Measurements from ENCODE around the gene ISYNA1.

ISYNA1 gene

GRCh38 chr19:18437491-18438330 is at the start of gene ISYNA1:
TSS of gene ISYNA1 (minus strand) at chr19:18438133. CDS start at chr19:18437979, 154 bp downstream.
- DNase-seq: peak; percentile 42
- TF ChIP-seq, protein P1, sequence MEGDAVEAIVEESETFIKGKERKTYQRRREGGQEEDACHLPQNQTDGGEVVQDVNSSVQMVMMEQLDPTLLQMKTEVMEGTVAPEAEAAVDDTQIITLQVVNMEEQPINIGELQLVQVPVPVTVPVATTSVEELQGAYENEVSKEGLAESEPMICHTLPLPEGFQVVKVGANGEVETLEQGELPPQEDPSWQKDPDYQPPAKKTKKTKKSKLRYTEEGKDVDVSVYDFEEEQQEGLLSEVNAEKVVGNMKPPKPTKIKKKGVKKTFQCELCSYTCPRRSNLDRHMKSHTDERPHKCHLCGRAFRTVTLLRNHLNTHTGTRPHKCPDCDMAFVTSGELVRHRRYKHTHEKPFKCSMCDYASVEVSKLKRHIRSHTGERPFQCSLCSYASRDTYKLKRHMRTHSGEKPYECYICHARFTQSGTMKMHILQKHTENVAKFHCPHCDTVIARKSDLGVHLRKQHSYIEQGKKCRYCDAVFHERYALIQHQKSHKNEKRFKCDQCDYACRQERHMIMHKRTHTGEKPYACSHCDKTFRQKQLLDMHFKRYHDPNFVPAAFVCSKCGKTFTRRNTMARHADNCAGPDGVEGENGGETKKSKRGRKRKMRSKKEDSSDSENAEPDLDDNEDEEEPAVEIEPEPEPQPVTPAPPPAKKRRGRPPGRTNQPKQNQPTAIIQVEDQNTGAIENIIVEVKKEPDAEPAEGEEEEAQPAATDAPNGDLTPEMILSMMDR (IDR thresholded peaks at IDR 0.05; ENCODE audit: low read depth, low read length, missing control alignments): no peak
- in situ Hi-C loops (cut with HindIII; ENCODE audit: low pct_ligation_motif_present, low sequenced_read_pairs): no loop called here
- peaks cover 16% of the 10 kb centered on the region for H3K36me3 ChIP-seq (replicated peaks)
- no peaks in the 10 kb centered on the region for H3K27me3 ChIP-seq (replicated peaks)
- peak within 1 kb of the TSS; percentile 21 for H3K27ac ChIP-seq
- H3K4me3 ChIP-seq (ENCODE audit: low read depth, low read length): peak within 1 kb of the TSS; percentile 58

- TF ChIP-seq, protein P1 (IDR thresholded peaks at IDR 0.05; ENCODE audit: low read depth, low read length, missing control alignments): no peak
- Histone ChIP-seq H3K27ac (no peak overlapping the region), H3K36me3 (replicated peaks) (no peaks in the 10 kb centered on the region), H3K27me3 (replicated peaks) (no peaks in the 10 kb centered on the region), H3K4me3 (ENCODE audit: low read depth, low read length) (no peak overlapping the region)
- no peak for DNase-seq
- in situ Hi-C loops (cut with HindIII; ENCODE audit: low pct_ligation_motif_present, low sequenced_read_pairs): no loop called here
Observed at GRCh38 chr19:18486746-18487145, 48.8 kb upstream of the ISYNA1 start.

DNA sequence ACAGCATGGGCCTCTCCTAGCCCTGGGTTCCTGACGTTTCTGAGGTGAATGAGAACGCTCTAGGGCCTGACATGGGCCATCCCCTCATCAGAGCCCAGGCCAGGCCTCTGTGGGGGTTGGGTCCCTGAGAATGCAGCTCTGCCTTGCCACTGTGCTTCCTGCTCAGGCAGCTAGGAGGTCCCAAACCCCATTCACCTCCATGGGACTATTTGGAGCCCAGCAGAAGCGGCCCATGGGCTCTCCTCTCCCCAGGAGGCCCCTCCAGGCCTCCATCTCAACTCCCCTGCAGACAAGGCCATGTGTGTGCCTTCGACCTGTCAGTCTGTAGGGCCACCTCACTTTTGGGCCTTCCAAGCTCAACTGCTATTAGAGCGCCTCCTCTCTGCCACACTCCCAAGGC is 47.1 kb upstream of the ISYNA1 start:
- TF ChIP-seq, protein P1 (IDR thresholded peaks at IDR 0.05; ENCODE audit: low read depth, low read length, missing control alignments): no peak
- in situ Hi-C loops (cut with HindIII; ENCODE audit: low pct_ligation_motif_present, low sequenced_read_pairs): no loop called here
- DNase-seq: no peak
- Histone ChIP-seq H3K4me3 (ENCODE audit: low read depth, low read length) (no peak overlapping the region), H3K27ac (no peak overlapping the region), H3K27me3 (replicated peaks) (no peaks in the 10 kb centered on the region), H3K36me3 (replicated peaks) (no peaks in the 10 kb centered on the region)

DNA sequence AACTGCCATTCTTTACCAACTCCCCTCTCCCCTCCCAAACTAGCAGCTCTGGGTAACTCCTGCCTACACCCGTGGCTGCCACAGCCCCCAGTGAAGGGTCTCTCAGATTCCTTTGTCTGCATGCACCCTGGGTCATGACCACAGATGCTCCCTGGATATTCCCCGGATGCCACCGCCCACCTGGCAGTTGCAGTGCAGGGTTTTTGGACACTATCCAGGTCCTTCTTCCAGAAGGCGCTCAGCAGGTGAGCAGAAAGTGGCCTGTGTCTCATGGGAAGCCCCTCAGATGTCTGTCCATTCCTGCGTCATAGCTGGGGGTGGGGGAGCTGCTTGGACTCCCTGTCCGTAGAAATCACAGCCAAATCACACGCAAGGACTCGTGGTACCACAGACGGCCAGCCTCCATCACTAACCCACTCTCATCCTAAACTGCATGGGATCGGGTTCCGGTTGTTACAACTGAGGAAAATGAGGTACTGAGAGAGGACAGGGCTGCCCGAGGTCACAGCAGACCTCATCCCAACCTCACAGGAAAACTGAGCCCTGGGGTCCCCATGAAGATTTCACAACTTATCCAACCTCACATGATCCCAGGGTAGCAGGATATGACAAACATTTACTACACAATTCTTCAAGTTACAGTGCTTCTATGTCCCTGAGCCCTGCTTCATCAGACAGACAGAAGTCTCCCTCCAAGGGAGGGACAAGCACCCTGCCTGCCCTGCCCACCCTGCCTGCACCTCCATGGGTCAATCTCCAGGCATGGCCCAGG is 45.4 kb upstream of the ISYNA1 start:
- no peak overlapping the region for H3K27ac ChIP-seq
- in situ Hi-C loops (cut with HindIII; ENCODE audit: low pct_ligation_motif_present, low sequenced_read_pairs): no loop called here
- H3K4me3 ChIP-seq (ENCODE audit: low read depth, low read length): no peak overlapping the region

GRCh38 chr19:18481505-18482222 is 43.7 kb upstream of the ISYNA1 start:
- DNase-seq: no peak

More for the DNA sequence above, 45.4 kb upstream of the ISYNA1 start:
- TF ChIP-seq, protein P1 (IDR thresholded peaks at IDR 0.05; ENCODE audit: low read depth, low read length, missing control alignments): no peak
- Histone ChIP-seq H3K27me3 (replicated peaks) (no peaks in the 10 kb centered on the region), H3K36me3 (replicated peaks) (no peaks in the 10 kb centered on the region)
- no peak for DNase-seq

More at GRCh38 chr19:18481505-18482222, 43.7 kb upstream of the ISYNA1 start:
- no peak overlapping the region for H3K27ac ChIP-seq
- H3K36me3 ChIP-seq (replicated peaks): no peaks in the 10 kb centered on the region
- H3K27me3 ChIP-seq (replicated peaks): no peaks in the 10 kb centered on the region
- TF ChIP-seq, protein P1 (IDR thresholded peaks at IDR 0.05; ENCODE audit: low read depth, low read length, missing control alignments): no peak
- in situ Hi-C loops (cut with HindIII; ENCODE audit: low pct_ligation_motif_present, low sequenced_read_pairs): no loop called here
- H3K4me3 ChIP-seq (ENCODE audit: low read depth, low read length): no peak overlapping the region

Data from brain microvascular endothelial cell (primary cell).